Keratinocyte (primary cell): ENCODE measurements around the gene FBXW7. TPM values are rescaled to one million over a fixed set of nuclear protein-coding genes. Genes with fewer than 3 reads are reported as not detected.

Experiments used
- DNase-seq: peaks from one replicate; pipeline ENCODE4 v3.0.0-alpha.2; 2011; ENCODE audit warnings: low read depth, missing footprints, low spot score
- FAIRE-seq: peaks from 2 replicates; lab custom pipeline; 2011; peaks lifted over from hg19 to GRCh38; lab: Jason Lieb, UNC
- H2AFZ ChIP-seq: 2 replicates; pipeline ENCODE4 v1.6.0; 2012; ENCODE audit warnings: low read length, control low read depth, inconsistent platforms; ENCODE audit not compliant: control insufficient read depth
- H3K27ac ChIP-seq: 2 replicates; pipeline ENCODE4 v1.5.1; 2011; ENCODE audit warnings: low read length; ENCODE audit not compliant: control insufficient read depth, insufficient read depth
- H3K27me3 ChIP-seq: 3 replicates; pipeline ENCODE4 v1.6.0; 2011; ENCODE audit warnings: low read length; ENCODE audit not compliant: control insufficient read depth, insufficient read depth; ENCODE audit errors: extremely low read depth
- H3K36me3 ChIP-seq, 2 experiments: 2 replicates in 1 of 2; 3 replicates in 1 of 2; pipeline ENCODE4 v1.5.1; 2011; ENCODE audit warnings: low read length in 2 of 2, mild to moderate bottlenecking in 1 of 2; ENCODE audit not compliant: control insufficient read depth in 2 of 2, insufficient read depth in 2 of 2; ENCODE audit errors: extremely low read depth in 1 of 2
- H3K4me1 ChIP-seq: 3 replicates; pipeline ENCODE4 v1.5.1; 2011; ENCODE audit warnings: low read length; ENCODE audit not compliant: control insufficient read depth, insufficient read depth; ENCODE audit errors: extremely low read depth
- H3K4me2 ChIP-seq: 3 replicates; pipeline ENCODE4 v1.6.0; 2011; ENCODE audit warnings: low read depth, low read length; ENCODE audit not compliant: control insufficient read depth, insufficient read depth; ENCODE audit errors: extremely low read depth
- H3K4me3 ChIP-seq, 3 experiments: fragments of 200-600 bp in 1 of 3; sonication (generic) in 1 of 3; 2 replicates in 2 of 3; 3 replicates in 1 of 3; pipeline ENCODE4 v1.5.1; 2011 to 2016; ENCODE audit warnings: low read length in 3 of 3, mild to moderate bottlenecking in 3 of 3, control low read depth in 2 of 3, inconsistent platforms in 1 of 3, low read depth in 1 of 3, mixed read lengths in 1 of 3, mixed run types in 1 of 3, moderate library complexity in 1 of 3; ENCODE audit not compliant: control insufficient read depth in 2 of 3, insufficient read depth in 2 of 3; ENCODE audit errors: extremely low read depth in 1 of 3
- H3K79me2 ChIP-seq: 2 replicates; pipeline ENCODE4 v1.6.0; 2012; ENCODE audit warnings: low read length; ENCODE audit not compliant: control insufficient read depth, insufficient read depth
- H3K9ac ChIP-seq: 3 replicates; pipeline ENCODE4 v1.6.0; 2011; ENCODE audit warnings: low read length; ENCODE audit not compliant: control insufficient read depth, insufficient read depth; ENCODE audit errors: extremely low read depth
- H3K9me1 ChIP-seq: 3 replicates; pipeline ENCODE4 v1.6.0; 2011; ENCODE audit warnings: low read length; ENCODE audit not compliant: control insufficient read depth, insufficient read depth; ENCODE audit errors: extremely low read depth
- H3K9me3 ChIP-seq: 2 replicates; pipeline ENCODE4 v1.5.1; 2012; ENCODE audit warnings: low read depth, low read length; ENCODE audit not compliant: control insufficient read depth
- H4K20me1 ChIP-seq: 3 replicates; pipeline ENCODE4 v1.6.0; 2011; ENCODE audit warnings: low read length; ENCODE audit not compliant: control insufficient read depth, insufficient read depth; ENCODE audit errors: extremely low read depth
- CTCF ChIP-seq, 3 experiments: IDR thresholded peaks in 1 of 3; conservative IDR thresholded peaks in 1 of 3; optimal IDR thresholded peaks in 1 of 3; 2 replicates in 2 of 3; 3 replicates in 1 of 3; pipeline versions ENCODE3 to v1.5.1; 2011; ENCODE audit warnings: low read length in 3 of 3, mild to moderate bottlenecking in 3 of 3, moderate library complexity in 2 of 3, control low read depth in 1 of 3, inconsistent platforms in 1 of 3; ENCODE audit not compliant: insufficient read depth in 2 of 3; ENCODE audit errors: extremely low read depth in 1 of 3
- EZH2 ChIP-seq: IDR thresholded peaks from one replicate; pipeline ENCODE4 v1.6.1; 2012; ENCODE audit warnings: inconsistent platforms, mild to moderate bottlenecking, low read length, moderate library complexity
- dilution Hi-C: fragments of 300-500 bp; cut with MboI; formaldehyde crosslinking; loops from one replicate; pipeline ENCODE4 v1.7.0; 2020; ENCODE audit warnings: low sequenced_read_pairs; ENCODE audit not compliant: extremely low pct_ligation_motif_present
- polyA plus RNA-seq, 5 experiments: library from polyadenylated mRNA; depleted of rRNA in 3 of 5; stranded (reverse) in 3 of 5; stranded (forward) in 1 of 5; unstranded in 1 of 5; fragments of >200 nt; gene quantifications; 1 replicate in 1 of 5; 2 replicates in 3 of 5; 3 replicates in 1 of 5; pipeline versions ENCODE4 v1.2.1 to v1.2.3, GENCODE V29; 2011 to 2012; ENCODE audit warnings: missing spikeins in 2 of 5, low read depth in 1 of 5, low replicate concordance in 1 of 5

FBXW7 gene
- polyA plus RNA-seq, 1 donor (not counting 4 experiments of a cell fraction or from before 2014, with no cell fraction given) = 39.6 TPM

DNA sequence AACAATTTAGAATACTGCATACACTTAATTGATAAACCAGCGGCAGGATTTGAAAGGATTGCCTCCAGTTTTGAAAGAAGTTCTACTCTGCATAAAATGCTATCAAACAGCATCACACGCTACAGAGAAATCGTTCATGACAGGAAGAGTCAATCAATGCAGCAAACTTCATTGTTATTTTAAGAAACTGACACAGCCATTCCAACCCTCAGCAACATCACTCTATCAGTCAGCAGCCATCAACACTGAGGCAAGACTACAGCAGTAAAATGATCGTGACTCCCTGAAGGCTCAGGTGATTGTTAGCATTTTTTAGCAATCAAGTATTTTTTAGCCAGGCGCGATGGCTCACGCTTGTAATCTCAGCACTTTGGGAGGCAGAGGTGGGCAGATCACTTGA is 98.3 kb downstream of the FBXW7 start:
- H4K20me1 ChIP-seq = no peaks in the 10 kb centered on the region
- H3K4me3 ChIP-seq = no peak overlapping the region
- peaks cover 22% of the 10 kb centered on the region for H3K79me2 ChIP-seq
- no peaks in the 10 kb centered on the region for H3K36me3 ChIP-seq
- H3K27me3 ChIP-seq = no peaks in the 10 kb centered on the region
- no peak overlapping the region for H3K4me2 ChIP-seq
- no peaks in the 10 kb centered on the region for H3K9me3 ChIP-seq
- DNase-seq (no peak), FAIRE-seq (no peak)
- H3K9me1 ChIP-seq = peaks cover 5% of the 10 kb centered on the region
- dilution Hi-C loops = no loop called here
- no peak overlapping the region for H3K27ac ChIP-seq
- no peak overlapping the region for H3K9ac ChIP-seq
- no peak for TF ChIP-seq EZH2
- no peak for TF ChIP-seq CTCF (optimal IDR thresholded peaks at IDR 0.05 in 1 of 3, IDR thresholded peaks at IDR 0.05 in 1 of 3, conservative IDR thresholded peaks at IDR 0.05 in 1 of 3; ENCODE audit: extremely low read depth in 1 of 3, insufficient read depth in 2 of 3, low read length in 3 of 3)
- no peak overlapping the region for H2AFZ ChIP-seq
- no peaks in the 10 kb centered on the region for H3K4me1 ChIP-seq

GRCh38 chr4:152436384-152436783 is 99.5 kb downstream of the FBXW7 start:
- FAIRE-seq (no peak), DNase-seq (no peak)
- H3K4me3 ChIP-seq = no peak overlapping the region
- no peaks in the 10 kb centered on the region for H3K9me3 ChIP-seq
- no peak overlapping the region for H3K4me2 ChIP-seq
- H3K27me3 ChIP-seq = no peaks in the 10 kb centered on the region
- no peak overlapping the region for H2AFZ ChIP-seq
- no peaks in the 10 kb centered on the region for H3K36me3 ChIP-seq
- H3K27ac ChIP-seq = no peak overlapping the region
- no peak overlapping the region for H3K9ac ChIP-seq
- peaks cover 5% of the 10 kb centered on the region for H3K9me1 ChIP-seq
- H3K4me1 ChIP-seq = no peaks in the 10 kb centered on the region
- dilution Hi-C loops = no loop called here
- TF ChIP-seq EZH2 = no peak
- peak; percentile 24 to 28 (median 25) for TF ChIP-seq CTCF (optimal IDR thresholded peaks at IDR 0.05 in 1 of 3, IDR thresholded peaks at IDR 0.05 in 1 of 3, conservative IDR thresholded peaks at IDR 0.05 in 1 of 3; ENCODE audit: extremely low read depth in 1 of 3, insufficient read depth in 2 of 3, low read length in 3 of 3)
- peaks cover 22% of the 10 kb centered on the region for H3K79me2 ChIP-seq
- no peaks in the 10 kb centered on the region for H4K20me1 ChIP-seq
